ENCODE measurements around the gene UXS1. TPM values are rescaled to one million over a fixed set of nuclear protein-coding genes. Genes with fewer than 3 reads are reported as not detected.

The UXS1 gene
- polyA plus RNA-seq, 1 of the 3 experiments (the other 2 are of a cell fraction), result 55.9 TPM

- Histone ChIP-seq H3F3A (replicated peaks; ENCODE audit: insufficient read depth) (no peaks in the 10 kb centered on the region), H3K9me3 (no peaks in the 10 kb centered on the region), H3K4me2 (no peak overlapping the region), H3K27me3 (ENCODE audit: insufficient read depth) (no peaks in the 10 kb centered on the region), H3K4me3 (ENCODE audit: low read depth in 2 of 2, low read length in 1 of 2) (no peak overlapping the region), H3K36me3 (replicated peaks in 1 of 2; ENCODE audit: control insufficient read depth in 1 of 2, insufficient read depth in 2 of 2, low read length in 1 of 2) (peaks cover 24% of the 10 kb centered on the region in 2 experiments), H3K79me2 (ENCODE audit: insufficient read depth) (no peaks in the 10 kb centered on the region), H3K27ac (ENCODE audit: low read depth in 2 of 2, low read length in 1 of 2) (no peak overlapping the region), H3K9me2 (no peaks in the 10 kb centered on the region), H3K9ac (no peak overlapping the region), H3K4me1 (ENCODE audit: control insufficient read depth in 1 of 2, insufficient read depth in 2 of 2, low read depth in 1 of 2, low read length in 1 of 2) (no peaks in the 10 kb centered on the region), H2AFZ (ENCODE audit: low read depth) (no peak overlapping the region), H4K20me1 (ENCODE audit: insufficient read depth) (no peaks in the 10 kb centered on the region)
- DNase-seq, result no peak
- WGBS (ENCODE audit: low lambda C conversion rate), result 93% methylated on average over 10 of the region's 10 CpGs
- no peak for TF ChIP-seq JUND (IDR thresholded peaks at IDR 0.05)
- no peak for TF ChIP-seq TAF1 (IDR thresholded peaks at IDR 0.05; ENCODE audit: borderline replicate concordance, low read depth, low read length)
- no peak for TF ChIP-seq RAD21 (IDR thresholded peaks at IDR 0.05; ENCODE audit: low read length)
- no peak for TF ChIP-seq YY1 (IDR thresholded peaks at IDR 0.05; ENCODE audit: low read depth)
- no peak for TF ChIP-seq REST (IDR thresholded peaks at IDR 0.05; ENCODE audit: low read depth, low read length)
- TF ChIP-seq RFX5 (IDR thresholded peaks at IDR 0.05; ENCODE audit: low read length), result no peak
- no peak for TF ChIP-seq GATA2 (CRISPR knock-in tag; IDR thresholded peaks at IDR 0.05)
- TF ChIP-seq USF1 (IDR thresholded peaks at IDR 0.05; ENCODE audit: borderline replicate concordance, low read depth), result no peak
- TF ChIP-seq ZBTB33 (IDR thresholded peaks at IDR 0.05; ENCODE audit: borderline replicate concordance, low read depth), result no peak
- no peak for TF ChIP-seq MAX (IDR thresholded peaks at IDR 0.05; ENCODE audit: low read depth)
- no peak for TF ChIP-seq NRF1 (IDR thresholded peaks at IDR 0.05; ENCODE audit: low read depth, low read length)
- no peak for TF ChIP-seq IRF3 (IDR thresholded peaks at IDR 0.05; ENCODE audit: low read depth, low read length)
- TF ChIP-seq SIN3A (IDR thresholded peaks at IDR 0.05; ENCODE audit: borderline replicate concordance, low read depth, low read length), result no peak
- TF ChIP-seq EZH2phosphoT487 (IDR thresholded peaks at IDR 0.05; ENCODE audit: borderline replicate concordance, low read depth), result no peak
- TF ChIP-seq MEF2A (IDR thresholded peaks at IDR 0.05; ENCODE audit: borderline replicate concordance, low read depth), result no peak
- ChIA-PET CTCF (no interaction called here), POLR2A (no interaction called here)
Measured at GRCh38 chr2:106156305-106157296, 37.5 kb downstream of the UXS1 start.
